Neural cell (in vitro differentiated cells): ENCODE measurements around the gene SENP3. TPM values are rescaled to one million over a fixed set of nuclear protein-coding genes. Genes with fewer than 3 reads are reported as not detected.

ENCODE experiments used
- H2AFZ ChIP-seq: fragments of 200-600, 300-800 bp; sonication (generic), shearing (Covaris generic); 2 replicates; pipeline ENCODE4 v1.6.0; 2014; ENCODE audit warnings: low read depth, mild to moderate bottlenecking, antibody characterized with exemption, low read length, moderate library complexity
- H3F3A ChIP-seq: fragments of 200-600 bp; shearing (Covaris generic); 2 replicates; pipeline ENCODE4 v1.6.1; 2016; ENCODE audit warnings: mild to moderate bottlenecking, moderate library complexity, mixed read lengths, antibody characterized with exemption, low read length; ENCODE audit not compliant: insufficient read depth, poor library complexity, severe bottlenecking
- H3K27ac ChIP-seq: fragments of 200-600, 300-800 bp; sonication (generic), shearing (Covaris generic); 2 replicates; pipeline ENCODE4 v1.5.1; 2014; ENCODE audit warnings: mild to moderate bottlenecking, low read length, moderate library complexity
- H3K27me3 ChIP-seq: fragments of 300-800, 200-600 bp; sonication (generic), shearing (Covaris generic); 2 replicates; pipeline ENCODE4 v1.6.0; 2014; ENCODE audit warnings: mild to moderate bottlenecking, low read depth, low read length, moderate library complexity; ENCODE audit not compliant: insufficient read depth
- H3K36me3 ChIP-seq: fragments of 300-800, 200-600 bp; sonication (generic), shearing (Covaris generic); 2 replicates; pipeline ENCODE4 v1.5.1; 2014; ENCODE audit warnings: mild to moderate bottlenecking, antibody characterized with exemption, low read length, moderate library complexity; ENCODE audit not compliant: insufficient read depth
- H3K4me2 ChIP-seq: fragments of 300-800, 200-600 bp; sonication (generic), shearing (Covaris generic); 2 replicates; pipeline ENCODE4 v1.6.0; 2014; ENCODE audit warnings: mild to moderate bottlenecking, low read length
- H3K4me3 ChIP-seq: fragments of 300-800, 200-600 bp; sonication (generic), shearing (Covaris generic); 2 replicates; pipeline ENCODE4 v1.5.1; 2014; ENCODE audit warnings: mild to moderate bottlenecking, low read length, moderate library complexity
- H3K79me2 ChIP-seq: fragments of 200-600 bp; shearing (Covaris generic); replicated peaks from 2 replicates; pipeline ENCODE4 v1.6.0; 2014; ENCODE audit warnings: mild to moderate bottlenecking, low read length, moderate library complexity; ENCODE audit not compliant: insufficient read depth
- H3K9ac ChIP-seq: fragments of 300-800, 200-600 bp; sonication (generic), shearing (Covaris generic); 2 replicates; pipeline ENCODE4 v1.6.1; 2016; ENCODE audit warnings: mild to moderate bottlenecking, low read length, mixed read lengths
- H3K9me2 ChIP-seq: fragments of 200-600 bp; shearing (Covaris generic); 2 replicates; pipeline ENCODE4 v1.6.1; 2016; ENCODE audit warnings: mild to moderate bottlenecking, low read length, mixed read lengths; ENCODE audit not compliant: insufficient read depth
- H3K9me3 ChIP-seq: fragments of 200-600, 300-800 bp; sonication (generic), shearing (Covaris generic); 2 replicates; pipeline ENCODE4 v1.6.1; 2016; ENCODE audit warnings: mild to moderate bottlenecking, mixed run types, low read length, moderate library complexity, mixed read lengths
- H4K20me1 ChIP-seq: fragments of 200-600 bp; shearing (Covaris generic); 2 replicates; pipeline ENCODE4 v1.6.1; 2016; ENCODE audit warnings: mild to moderate bottlenecking, mixed run types; ENCODE audit not compliant: insufficient read depth
- EP300 ChIP-seq: fragments of 450-650 bp; conservative IDR thresholded peaks from 2 replicates; pipeline ENCODE4 v1.6.1; 2014; ENCODE audit warnings: antibody characterized with exemption, mild to moderate bottlenecking, moderate library complexity; ENCODE audit not compliant: poor library complexity, severe bottlenecking
- EZH2 ChIP-seq: fragments of 200-600, 300-800 bp; shearing (Covaris generic), sonication (generic); IDR thresholded peaks from 2 replicates; pipeline ENCODE4 v1.6.1; 2014; ENCODE audit warnings: antibody characterized with exemption, low read length, borderline replicate concordance, mild to moderate bottlenecking; ENCODE audit not compliant: insufficient read depth, poor library complexity, severe bottlenecking
- MXI1 ChIP-seq: fragments of 450-650 bp; conservative IDR thresholded peaks from 2 replicates; pipeline ENCODE4 v1.6.1; 2014; ENCODE audit warnings: antibody characterized with exemption, mild to moderate bottlenecking; ENCODE audit not compliant: poor library complexity, severe bottlenecking
- POLR2AphosphoS5 ChIP-seq: IDR thresholded peaks from 2 replicates; pipeline ENCODE4 v1.6.1; 2012
- RAD21 ChIP-seq: fragments of 450-650 bp; conservative IDR thresholded peaks from 2 replicates; pipeline ENCODE4 v1.6.1; 2014; ENCODE audit warnings: antibody characterized with exemption, mild to moderate bottlenecking, moderate library complexity
- SMC3 ChIP-seq: fragments of 450-650 bp; conservative IDR thresholded peaks from 2 replicates; pipeline ENCODE4 v1.6.1; 2014; ENCODE audit warnings: antibody characterized with exemption, mild to moderate bottlenecking, moderate library complexity; ENCODE audit not compliant: poor library complexity
- TAF1 ChIP-seq: IDR thresholded peaks from 2 replicates; pipeline ENCODE4 v1.6.1; 2012; ENCODE audit warnings: low read depth
- polyA plus RNA-seq: library from polyadenylated mRNA; depleted of rRNA; stranded (reverse); fragments of >200 nt; gene quantifications from 2 replicates; pipeline ENCODE4 v1.2.3, GENCODE V29; 2014
- TF ChIP-seq, protein P1 (sequence below): fragments of 450-650 bp; IDR thresholded peaks from 2 replicates; pipeline ENCODE4 v1.5.1; 2014; ENCODE audit warnings: antibody characterized with exemption, mild to moderate bottlenecking, moderate library complexity; ENCODE audit not compliant: poor library complexity, severe bottlenecking
- TF ChIP-seq, protein P2 (sequence below): IDR thresholded peaks from 2 replicates; pipeline ENCODE4 v1.6.1; 2012; ENCODE audit warnings: borderline replicate concordance

The SENP3 gene
- polyA plus RNA-seq, 1 donor from 2014 or later = 151 TPM

DNA sequence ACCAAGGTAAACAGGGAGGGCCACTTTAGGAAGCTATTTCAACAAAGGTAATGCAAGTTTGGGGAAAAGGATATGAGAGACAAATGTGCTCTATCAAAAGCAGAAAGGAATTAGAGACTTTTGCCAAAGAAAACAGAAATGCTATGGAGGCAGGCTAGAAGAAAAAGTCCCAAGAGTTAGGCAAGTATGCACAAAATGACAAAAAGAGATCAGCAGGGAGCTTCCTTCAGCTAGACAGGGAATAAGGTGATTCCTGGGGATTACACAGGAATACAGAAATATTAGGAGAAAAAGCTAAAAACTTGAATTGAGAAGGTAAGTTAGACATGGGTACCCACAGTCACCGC is 50.5 kb downstream of the SENP3 start:
- H3K9me2 ChIP-seq = no peaks in the 10 kb centered on the region
- H2AFZ ChIP-seq = no peak overlapping the region
- H3K4me3 ChIP-seq = peak overlapping the region; percentile 96
- no peaks in the 10 kb centered on the region for H4K20me1 ChIP-seq
- H3F3A ChIP-seq = no peaks in the 10 kb centered on the region
- H3K36me3 ChIP-seq = no peaks in the 10 kb centered on the region
- no peak for TF ChIP-seq EP300
- TF ChIP-seq POLR2AphosphoS5 = no peak
- TF ChIP-seq SMC3 = no peak
- no peak for TF ChIP-seq RAD21
- no peak for TF ChIP-seq EZH2
- TF ChIP-seq, protein P1, sequence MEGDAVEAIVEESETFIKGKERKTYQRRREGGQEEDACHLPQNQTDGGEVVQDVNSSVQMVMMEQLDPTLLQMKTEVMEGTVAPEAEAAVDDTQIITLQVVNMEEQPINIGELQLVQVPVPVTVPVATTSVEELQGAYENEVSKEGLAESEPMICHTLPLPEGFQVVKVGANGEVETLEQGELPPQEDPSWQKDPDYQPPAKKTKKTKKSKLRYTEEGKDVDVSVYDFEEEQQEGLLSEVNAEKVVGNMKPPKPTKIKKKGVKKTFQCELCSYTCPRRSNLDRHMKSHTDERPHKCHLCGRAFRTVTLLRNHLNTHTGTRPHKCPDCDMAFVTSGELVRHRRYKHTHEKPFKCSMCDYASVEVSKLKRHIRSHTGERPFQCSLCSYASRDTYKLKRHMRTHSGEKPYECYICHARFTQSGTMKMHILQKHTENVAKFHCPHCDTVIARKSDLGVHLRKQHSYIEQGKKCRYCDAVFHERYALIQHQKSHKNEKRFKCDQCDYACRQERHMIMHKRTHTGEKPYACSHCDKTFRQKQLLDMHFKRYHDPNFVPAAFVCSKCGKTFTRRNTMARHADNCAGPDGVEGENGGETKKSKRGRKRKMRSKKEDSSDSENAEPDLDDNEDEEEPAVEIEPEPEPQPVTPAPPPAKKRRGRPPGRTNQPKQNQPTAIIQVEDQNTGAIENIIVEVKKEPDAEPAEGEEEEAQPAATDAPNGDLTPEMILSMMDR = no peak
- TF ChIP-seq, protein P2, sequence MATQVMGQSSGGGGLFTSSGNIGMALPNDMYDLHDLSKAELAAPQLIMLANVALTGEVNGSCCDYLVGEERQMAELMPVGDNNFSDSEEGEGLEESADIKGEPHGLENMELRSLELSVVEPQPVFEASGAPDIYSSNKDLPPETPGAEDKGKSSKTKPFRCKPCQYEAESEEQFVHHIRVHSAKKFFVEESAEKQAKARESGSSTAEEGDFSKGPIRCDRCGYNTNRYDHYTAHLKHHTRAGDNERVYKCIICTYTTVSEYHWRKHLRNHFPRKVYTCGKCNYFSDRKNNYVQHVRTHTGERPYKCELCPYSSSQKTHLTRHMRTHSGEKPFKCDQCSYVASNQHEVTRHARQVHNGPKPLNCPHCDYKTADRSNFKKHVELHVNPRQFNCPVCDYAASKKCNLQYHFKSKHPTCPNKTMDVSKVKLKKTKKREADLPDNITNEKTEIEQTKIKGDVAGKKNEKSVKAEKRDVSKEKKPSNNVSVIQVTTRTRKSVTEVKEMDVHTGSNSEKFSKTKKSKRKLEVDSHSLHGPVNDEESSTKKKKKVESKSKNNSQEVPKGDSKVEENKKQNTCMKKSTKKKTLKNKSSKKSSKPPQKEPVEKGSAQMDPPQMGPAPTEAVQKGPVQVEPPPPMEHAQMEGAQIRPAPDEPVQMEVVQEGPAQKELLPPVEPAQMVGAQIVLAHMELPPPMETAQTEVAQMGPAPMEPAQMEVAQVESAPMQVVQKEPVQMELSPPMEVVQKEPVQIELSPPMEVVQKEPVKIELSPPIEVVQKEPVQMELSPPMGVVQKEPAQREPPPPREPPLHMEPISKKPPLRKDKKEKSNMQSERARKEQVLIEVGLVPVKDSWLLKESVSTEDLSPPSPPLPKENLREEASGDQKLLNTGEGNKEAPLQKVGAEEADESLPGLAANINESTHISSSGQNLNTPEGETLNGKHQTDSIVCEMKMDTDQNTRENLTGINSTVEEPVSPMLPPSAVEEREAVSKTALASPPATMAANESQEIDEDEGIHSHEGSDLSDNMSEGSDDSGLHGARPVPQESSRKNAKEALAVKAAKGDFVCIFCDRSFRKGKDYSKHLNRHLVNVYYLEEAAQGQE = no peak
- no peak for TF ChIP-seq TAF1
- TF ChIP-seq MXI1 = no peak
- H3K27ac ChIP-seq = no peak overlapping the region
- no peaks in the 10 kb centered on the region for H3K27me3 ChIP-seq
- H3K9me3 ChIP-seq = no peaks in the 10 kb centered on the region
- peaks cover 60% of the 10 kb centered on the region for H3K79me2 ChIP-seq
- peak overlapping the region; percentile 9 for H3K4me2 ChIP-seq
- no peak overlapping the region for H3K9ac ChIP-seq

DNA sequence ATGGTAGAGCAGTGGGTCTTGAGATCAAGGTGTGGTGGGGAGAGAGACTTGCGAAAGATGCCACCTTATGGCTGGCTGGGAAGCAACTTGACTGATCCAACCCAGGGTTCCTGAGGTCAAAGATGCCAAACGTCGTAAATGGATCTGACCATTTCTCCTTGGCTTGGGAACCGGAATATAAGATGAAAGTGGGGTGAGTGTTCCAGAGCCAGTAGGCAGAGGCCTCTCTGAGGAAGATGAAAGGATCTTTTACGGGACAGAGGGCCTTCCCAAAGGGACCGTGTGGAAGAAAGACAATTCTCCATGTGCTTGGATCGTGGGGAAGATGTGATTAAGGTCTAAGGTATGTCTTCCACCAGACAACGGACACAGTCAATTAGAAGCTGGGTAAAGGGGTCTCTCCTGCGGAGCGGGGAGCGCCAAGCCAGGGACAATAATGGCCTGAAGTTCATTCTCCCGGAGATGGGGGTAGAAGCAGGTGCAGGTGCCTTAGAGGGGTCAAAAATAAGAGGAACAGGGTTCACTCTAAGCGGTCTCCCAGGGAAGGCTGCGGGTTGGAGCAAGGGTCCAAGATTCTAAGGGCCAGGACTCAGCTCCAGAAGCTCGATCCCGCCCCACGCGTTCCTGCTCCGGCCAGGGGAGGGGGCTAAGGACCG is 52.2 kb downstream of the SENP3 start:
- Histone ChIP-seq H3K79me2 (peaks cover 51% of the 10 kb centered on the region), H3K4me2 (peak overlapping the region; percentile 87), H2AFZ (no peak overlapping the region), H4K20me1 (no peaks in the 10 kb centered on the region), H3K9me2 (no peaks in the 10 kb centered on the region), H3F3A (no peaks in the 10 kb centered on the region), H3K36me3 (no peaks in the 10 kb centered on the region), H3K4me3 (peak overlapping the region; percentile 96), H3K27ac (peak overlapping the region; percentile 82), H3K27me3 (no peaks in the 10 kb centered on the region), H3K9me3 (no peaks in the 10 kb centered on the region), H3K9ac (peak overlapping the region; percentile 94)
- TF ChIP-seq MXI1 = peak; percentile 19
- TF ChIP-seq POLR2AphosphoS5 = no peak
